ENCODE results near the gene PLXNA2. TPM values are rescaled to one million over a fixed set of nuclear protein-coding genes. Genes with fewer than 3 reads are reported as not detected.

Gene PLXNA2
- total and polyA plus RNA-seq, 2 of the 4 experiments (the other 2 are of a cell fraction) = 0.72 to 1.1 TPM

GRCh38 chr1:208006258-208006920 lies 237.8 kb downstream of the PLXNA2 start:
- dilution Hi-C loops (cut with HindIII; ENCODE audit: low sequenced_read_pairs, unreplicated experiment) = no loop called here

More at GRCh38 chr1:208006258-208006920, 237.8 kb downstream of the PLXNA2 start:
- Histone ChIP-seq H3K23ac (ENCODE audit: low read depth, low read length) (no peak overlapping the region), H2AFZ (replicated peaks; ENCODE audit: low read length, poor library complexity) (no peak overlapping the region), H3K14ac (replicated peaks; ENCODE audit: low read depth, low read length) (no peak overlapping the region), H3K27me3 (ENCODE audit: control insufficient read depth, insufficient read depth, low read length) (peaks cover 4% of the 10 kb centered on the region; the same call in 1 of the 2 replicates), H3K4me3 (ENCODE audit: insufficient read depth, low read depth, low read length) (no peak overlapping the region), H3K9me3 (ENCODE audit: control insufficient read depth, insufficient read depth, low read length) (no peaks in the 10 kb centered on the region), H2BK5ac (ENCODE audit: low read depth, low read length, poor library complexity, severe bottlenecking) (no peak overlapping the region), H3K4me2 (ENCODE audit: low read depth, low read length) (no peak overlapping the region), H2BK20ac (ENCODE audit: low read depth, low read length) (no peak overlapping the region), H3K56ac (ENCODE audit: extremely low read depth, insufficient read depth, low read length) (no peak overlapping the region), H4K5ac (ENCODE audit: low read depth, low read length) (no peak overlapping the region), H4K20me1 (ENCODE audit: insufficient read depth, low read length) (no peaks in the 10 kb centered on the region), H3K36me3 (ENCODE audit: control insufficient read depth, insufficient read depth, low read length) (no peaks in the 10 kb centered on the region), H3K18ac (ENCODE audit: low read depth, low read length) (no peak overlapping the region), H4K91ac (ENCODE audit: insufficient read depth, low read depth, low read length) (no peak overlapping the region), H3K9me1 (ENCODE audit: insufficient read depth, low read length) (no peaks in the 10 kb centered on the region; the same call in 1 of the 2 replicates), H2BK15ac (ENCODE audit: low read depth, low read length) (no peak overlapping the region), H2AK5ac (ENCODE audit: low read depth, low read length) (no peak overlapping the region), H3K9ac (ENCODE audit: low read depth, low read length) (no peak overlapping the region), H3K4me1 (ENCODE audit: control insufficient read depth, insufficient read depth, low read length) (no peaks in the 10 kb centered on the region), H4K8ac (ENCODE audit: low read depth in 2 of 2, low read length in 2 of 2) (no peak overlapping the region), H3K27ac (ENCODE audit: insufficient read depth, low read length) (no peak overlapping the region), H2AK9ac (replicated peaks; ENCODE audit: low read depth, low read length, poor library complexity) (no peak overlapping the region), H2BK120ac (ENCODE audit: low read depth, low read length) (no peak overlapping the region), H3K79me1 (ENCODE audit: low read depth in 1 of 2, low read length in 2 of 2) (no peaks in the 10 kb centered on the region), H3K4ac (ENCODE audit: low read depth, low read length) (no peak overlapping the region)
- DNase-seq (no peak), ATAC-seq (ENCODE audit: low read depth) (no peak)
- TF ChIP-seq RCOR1 (IDR thresholded peaks at IDR 0.05; ENCODE audit: insufficient replicate concordance, low read length) (no peak), CTCF (conservative IDR thresholded peaks at IDR 0.05; ENCODE audit: low read depth, low read length) (no peak), USF2 (IDR thresholded peaks at IDR 0.05; ENCODE audit: low read depth, low read length) (no peak), POLR2A (IDR thresholded peaks at IDR 0.05; ENCODE audit: low read depth, low read length) (no peak), RFX5 (IDR thresholded peaks at IDR 0.05; ENCODE audit: low read depth, low read length) (no peak), MXI1 (IDR thresholded peaks at IDR 0.05; ENCODE audit: borderline replicate concordance, low read depth, low read length) (no peak), CEBPB (IDR thresholded peaks at IDR 0.05; ENCODE audit: low read depth, low read length) (no peak)
- CTCF ChIA-PET = interaction anchor here (1.1 to 1.7 kb wide), 2 partner anchors 15 to 239 kb away, joined by 3 to 5 read pairs; no protein-coding TSS in a partner anchor
- in situ Hi-C loops (cut with MboI; ENCODE audit: low sequenced_read_pairs) = no loop called here
- POLR2A ChIA-PET (ENCODE audit: unreplicated experiment) = no interaction called here
- no TSS peak for BruUV-seq (replicated peaks)
- intact Hi-C loops (cut with micrococcal nuclease) = no loop called here
- no CpG with 5 or more reads among the region's 2 CpGs for WGBS, 2 experiments (ENCODE audit: extremely low coverage in 2 of 2, insufficient read length in 1 of 2)
